GM19035 (cell line): Measurements from ENCODE around the gene CAPN3.

Source experiments
- ATAC-seq: cut with Tn5 transposase; IDR thresholded peaks from one replicate; pipeline ENCODE4 v1.9.1; 2021; ENCODE audit not compliant: unreplicated experiment

CAPN3 gene

GRCh38 chr15:42392309-42393024 is 33.2 kb downstream of the CAPN3 start:
- ATAC-seq: no peak

- ATAC-seq: no peak
Observed at GRCh38 chr15:42394106-42394505, 34.8 kb downstream of the CAPN3 start.

- no peak for ATAC-seq
Observed at GRCh38 chr15:42395838-42396237, 36.5 kb downstream of the CAPN3 start.

GRCh38 chr15:42401544-42402454 is 42.5 kb downstream of the CAPN3 start:
- no peak for ATAC-seq

GRCh38 chr15:42402455-42403205 is 43.3 kb downstream of the CAPN3 start:
- ATAC-seq: no peak

GRCh38 chr15:42403389-42403788 is 44.1 kb downstream of the CAPN3 start:
- ATAC-seq: no peak

- no peak for ATAC-seq
Observed at GRCh38 chr15:42404461-42405235, 45.3 kb downstream of the CAPN3 start.

DNA sequence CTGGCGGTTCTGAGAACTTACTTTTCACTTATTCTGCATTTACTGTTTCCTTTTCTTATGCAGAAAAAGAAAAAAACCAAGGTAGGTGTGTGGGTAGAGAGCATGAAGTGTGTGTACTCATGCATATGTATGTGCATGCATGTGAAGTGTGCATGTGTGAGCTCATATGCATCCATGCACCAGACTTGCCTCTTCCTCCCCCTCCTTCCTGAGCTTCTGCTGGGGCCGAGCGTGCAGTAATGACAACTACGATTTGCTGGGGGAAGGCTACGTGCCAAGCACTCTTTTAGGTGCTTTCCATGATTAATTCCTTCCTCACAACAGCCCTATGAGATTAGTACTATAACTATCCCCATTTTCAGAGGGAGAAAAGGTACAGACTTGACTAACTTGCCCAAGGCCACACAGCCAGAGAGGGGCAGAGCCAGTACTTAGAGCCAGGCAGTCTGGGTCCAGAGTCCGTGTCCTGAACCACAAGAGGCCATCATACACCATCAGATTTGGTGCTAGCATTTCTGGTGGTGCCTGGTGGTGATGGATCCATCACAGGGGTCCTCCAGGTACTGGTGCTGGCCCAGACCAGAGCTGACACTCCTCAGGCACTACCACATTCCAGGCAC is 46.7 kb downstream of the CAPN3 start:
- ATAC-seq: no peak

DNA sequence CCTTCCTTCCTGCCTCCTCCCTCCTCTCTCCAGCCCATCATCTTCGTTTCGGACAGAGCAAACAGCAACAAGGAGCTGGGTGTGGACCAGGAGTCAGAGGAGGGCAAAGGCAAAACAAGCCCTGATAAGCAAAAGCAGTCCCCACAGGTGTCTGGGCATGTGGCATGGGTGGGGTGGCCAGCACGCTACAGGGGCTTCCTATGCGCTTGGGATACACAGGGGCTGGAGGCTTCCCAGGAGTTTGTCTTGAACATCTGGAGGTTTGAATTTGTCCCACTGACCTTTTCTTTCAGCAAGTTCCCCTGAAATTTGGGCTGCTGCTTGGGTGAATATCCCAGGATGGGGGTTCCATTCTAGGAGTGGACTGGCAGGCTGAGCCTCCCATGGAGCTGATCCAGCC is 48.9 kb downstream of the CAPN3 start:
- ATAC-seq: no peak

DNA sequence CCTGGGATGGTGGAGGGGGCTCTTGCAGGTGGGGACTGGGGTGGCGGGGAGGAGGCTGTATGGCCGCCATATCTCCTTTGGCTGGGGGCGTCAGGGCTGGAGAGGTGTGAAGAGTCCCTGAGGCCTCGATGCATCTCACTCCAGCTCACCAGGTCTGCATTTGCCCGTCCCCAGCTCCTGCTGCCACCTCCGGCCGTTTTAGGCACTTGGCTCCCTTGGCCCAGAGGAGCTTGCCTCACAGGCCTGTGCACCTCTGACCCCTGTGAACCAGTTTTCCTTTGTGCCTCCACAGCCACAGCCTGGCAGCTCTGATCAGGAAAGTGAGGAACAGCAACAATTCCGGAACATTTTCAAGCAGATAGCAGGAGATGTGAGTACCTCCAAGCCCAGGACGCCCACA is 49.7 kb downstream of the CAPN3 start:
- no peak for ATAC-seq

- ATAC-seq: no peak
Observed at GRCh38 chr15:42411884-42412283, 52.6 kb downstream of the CAPN3 start.

DNA sequence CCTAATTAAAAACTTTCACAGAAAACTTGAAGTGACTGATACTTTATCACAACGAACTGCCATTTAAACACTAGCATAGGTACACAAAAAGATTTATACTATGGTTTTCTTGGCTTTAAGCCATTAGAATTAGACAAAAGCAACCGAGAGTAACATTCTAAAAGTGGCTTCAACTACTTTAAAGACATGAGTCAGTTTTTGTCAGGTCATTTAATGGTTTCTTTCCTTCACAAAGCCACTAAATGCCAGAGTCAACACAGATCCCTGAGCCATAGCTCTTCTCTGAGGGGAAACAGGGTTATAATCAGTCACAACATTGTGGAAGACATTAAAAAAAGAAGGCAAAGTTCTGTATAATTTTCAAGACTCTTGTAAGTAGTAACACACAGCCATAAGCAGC is 54.6 kb downstream of the CAPN3 start:
- ATAC-seq: no peak

DNA sequence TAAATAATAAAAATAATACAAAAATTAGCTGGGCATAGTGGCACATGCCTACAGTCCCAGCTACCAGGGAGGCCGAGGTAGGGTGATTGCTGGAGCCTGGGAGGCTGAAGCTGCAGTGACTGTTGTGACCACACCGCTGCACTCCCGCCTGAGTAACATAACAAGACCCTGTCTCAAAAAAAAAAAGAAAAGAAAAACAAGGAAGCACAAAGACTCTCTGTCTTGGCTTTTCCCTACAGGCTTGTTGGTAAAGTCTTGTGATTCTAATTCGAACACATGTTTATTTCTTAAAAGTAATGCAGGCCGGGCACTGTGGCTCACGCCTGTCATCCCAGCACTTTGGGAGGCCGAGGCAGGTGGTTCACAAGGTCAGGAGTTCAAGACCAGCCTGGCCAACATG is 60.1 kb downstream of the CAPN3 start:
- ATAC-seq: no peak

GRCh38 chr15:42421376-42421775 is 62.1 kb downstream of the CAPN3 start:
- ATAC-seq: no peak

DNA sequence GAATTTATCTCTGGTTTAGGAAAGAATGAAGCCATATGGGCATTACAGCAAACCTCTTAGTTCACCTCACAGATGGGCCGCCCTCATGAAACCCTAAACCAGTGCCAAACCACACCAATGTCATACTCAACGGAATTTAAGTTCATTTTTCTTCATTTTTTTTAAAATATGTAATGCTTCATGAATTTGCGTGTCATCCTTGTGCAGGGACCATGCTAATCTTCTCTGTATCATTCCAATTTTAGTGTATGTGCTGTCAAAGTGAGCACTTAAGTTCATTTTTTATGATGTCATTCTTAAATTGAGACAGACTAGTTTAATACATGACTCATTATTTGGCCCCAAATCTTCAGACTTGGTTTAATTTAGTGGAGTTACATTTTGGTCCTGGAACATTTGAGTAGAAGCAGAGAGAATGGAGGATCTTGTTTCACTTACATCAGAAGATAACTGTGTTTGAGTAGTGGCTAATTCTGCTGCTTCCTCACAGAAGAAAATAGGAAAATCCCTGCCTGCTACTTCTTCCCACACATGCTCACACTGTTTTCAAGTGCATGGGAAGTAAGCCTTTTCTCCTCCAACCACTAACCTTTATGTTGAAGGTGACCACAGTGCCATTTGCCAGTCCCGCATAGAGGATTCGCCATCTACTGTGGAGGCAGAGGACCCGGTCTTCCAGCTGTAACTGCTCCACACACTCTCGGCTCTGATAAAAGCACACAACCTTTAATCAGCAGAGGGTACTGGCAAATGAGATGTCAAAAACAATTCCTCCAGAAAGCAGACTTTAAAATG is 68.3 kb downstream of the CAPN3 start:
- ATAC-seq: no peak

GRCh38 chr15:42444415-42445063 is 85.2 kb downstream of the CAPN3 start:
- ATAC-seq: no peak

DNA sequence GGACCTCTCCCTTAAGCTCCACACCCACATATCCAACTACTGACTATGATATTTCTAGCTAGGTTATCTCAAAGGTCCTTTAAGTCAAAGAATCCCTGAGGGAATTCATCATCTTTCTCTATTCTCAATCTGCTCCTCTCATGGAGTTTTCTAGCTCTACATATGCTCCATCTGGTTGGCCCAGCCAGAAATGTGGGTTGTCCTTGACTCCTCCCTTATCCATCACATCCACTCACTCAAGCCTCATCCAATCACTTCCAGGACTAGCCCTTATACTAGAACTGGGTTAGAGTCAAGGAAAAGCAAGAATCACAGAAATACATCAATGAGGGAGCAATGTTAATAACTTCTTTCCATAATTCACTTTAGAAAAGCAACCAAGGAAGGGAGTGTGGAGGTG is 86.2 kb downstream of the CAPN3 start:
- no peak for ATAC-seq

DNA sequence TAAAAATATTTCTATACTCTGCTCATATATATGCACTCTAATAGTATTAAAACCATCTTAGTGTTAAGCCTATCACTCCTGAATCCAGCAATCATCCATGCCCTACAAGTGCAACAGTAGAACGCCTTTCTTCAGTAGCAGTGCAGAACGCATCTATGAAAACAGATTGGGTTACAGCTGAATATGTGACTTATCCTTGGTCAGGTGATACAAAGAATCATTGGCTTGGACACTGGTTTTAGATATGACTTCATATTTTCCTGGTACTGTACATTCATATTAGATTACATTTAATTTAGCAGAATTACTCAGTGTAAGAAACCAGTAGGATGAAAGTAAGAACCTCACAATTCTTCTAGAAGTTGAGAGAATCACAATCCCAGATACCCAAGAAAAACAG is 88.3 kb downstream of the CAPN3 start:
- no peak for ATAC-seq

- no peak for ATAC-seq
Observed at GRCh38 chr15:42448281-42448680, 89.0 kb downstream of the CAPN3 start.
